GM10266 (cell line): Measurements from ENCODE around the gene VPREB1.
"Not testable (repeated sequence)": the region's sequence is repeated elsewhere in the genome, so short reads cannot be mapped to it uniquely, and the experiment has no call there.

ENCODE experiments used
- DNase-seq: peaks from one replicate; pipeline ENCODE4 v3.0.0; 2012; ENCODE audit errors: extremely low spot score
- CTCF ChIP-seq: IDR thresholded peaks from 2 replicates; pipeline ENCODE4 v1.5.1; 2012; ENCODE audit warnings: mild to moderate bottlenecking, low read depth; ENCODE audit not compliant: control insufficient read depth, insufficient read depth; ENCODE audit errors: missing control alignments

VPREB1 gene

DNA sequence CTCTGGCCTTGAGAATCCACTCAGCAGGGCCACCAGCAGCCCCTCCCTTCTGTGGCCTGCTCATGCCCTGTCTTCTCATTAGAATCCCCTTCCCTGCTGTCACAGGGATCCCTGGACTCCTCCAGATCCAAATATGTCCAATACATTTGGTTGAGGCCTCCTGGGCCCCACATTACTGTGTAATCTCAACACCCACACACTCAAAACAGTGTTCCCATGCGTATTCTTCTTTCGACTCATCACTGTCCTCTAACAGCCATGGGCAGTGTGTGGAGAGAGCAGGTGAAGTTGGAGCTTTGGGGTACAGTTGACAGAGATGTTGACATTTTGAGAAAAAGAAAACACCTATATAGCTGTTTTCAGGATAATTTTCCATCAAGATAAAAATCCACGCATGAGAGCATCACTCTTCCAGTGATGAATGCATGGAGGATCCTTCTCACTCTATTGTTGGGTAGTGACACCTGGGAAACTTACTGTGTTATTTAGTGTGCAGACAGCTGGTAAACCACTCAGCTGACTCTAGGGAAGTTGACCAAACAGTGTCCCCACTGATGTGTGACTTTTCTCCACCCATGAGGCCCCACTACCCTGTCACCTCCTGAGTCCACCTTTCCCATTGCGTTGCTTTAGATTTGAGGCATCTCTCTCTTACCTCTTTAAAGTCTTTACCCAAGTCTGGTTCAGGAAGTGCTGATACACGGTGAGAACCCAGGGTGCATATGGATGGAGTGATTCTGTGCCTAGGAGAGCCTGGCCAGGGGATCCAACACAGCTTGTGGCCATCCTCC, 28.7 kb upstream of the VPREB1 start:
- TF ChIP-seq CTCF = no peak
- DNase-seq = no peak

DNA sequence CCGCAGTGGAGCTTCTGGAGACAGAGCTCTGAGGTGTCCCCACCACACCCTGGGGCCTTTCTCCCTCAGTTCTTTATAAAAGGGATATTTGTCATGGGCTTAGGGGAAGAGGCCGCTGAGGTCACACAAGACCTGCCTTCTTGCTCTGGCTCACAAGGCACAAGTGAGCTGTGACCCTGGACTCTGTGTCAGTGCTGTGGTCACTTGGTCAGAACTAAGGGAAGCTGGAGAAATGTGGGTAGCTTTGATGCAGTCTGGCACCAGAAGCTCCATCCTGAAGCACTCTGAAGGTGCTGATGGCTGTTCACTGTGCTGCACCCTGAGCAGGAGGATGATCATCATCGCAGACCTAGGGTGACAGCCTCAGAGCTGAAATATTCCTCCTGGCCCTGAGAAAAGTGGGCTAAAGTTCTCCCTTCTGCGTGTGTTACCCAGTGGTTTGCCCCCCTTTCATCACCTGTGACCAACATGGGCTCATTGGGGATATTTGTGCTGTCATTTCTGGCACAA, 28.1 kb upstream of the VPREB1 start:
- no peak for TF ChIP-seq CTCF
- no peak for DNase-seq

GRCh38 chr22:22218302-22218701, 26.3 kb upstream of the VPREB1 start:
- no peak for DNase-seq
- TF ChIP-seq CTCF = no peak

DNA sequence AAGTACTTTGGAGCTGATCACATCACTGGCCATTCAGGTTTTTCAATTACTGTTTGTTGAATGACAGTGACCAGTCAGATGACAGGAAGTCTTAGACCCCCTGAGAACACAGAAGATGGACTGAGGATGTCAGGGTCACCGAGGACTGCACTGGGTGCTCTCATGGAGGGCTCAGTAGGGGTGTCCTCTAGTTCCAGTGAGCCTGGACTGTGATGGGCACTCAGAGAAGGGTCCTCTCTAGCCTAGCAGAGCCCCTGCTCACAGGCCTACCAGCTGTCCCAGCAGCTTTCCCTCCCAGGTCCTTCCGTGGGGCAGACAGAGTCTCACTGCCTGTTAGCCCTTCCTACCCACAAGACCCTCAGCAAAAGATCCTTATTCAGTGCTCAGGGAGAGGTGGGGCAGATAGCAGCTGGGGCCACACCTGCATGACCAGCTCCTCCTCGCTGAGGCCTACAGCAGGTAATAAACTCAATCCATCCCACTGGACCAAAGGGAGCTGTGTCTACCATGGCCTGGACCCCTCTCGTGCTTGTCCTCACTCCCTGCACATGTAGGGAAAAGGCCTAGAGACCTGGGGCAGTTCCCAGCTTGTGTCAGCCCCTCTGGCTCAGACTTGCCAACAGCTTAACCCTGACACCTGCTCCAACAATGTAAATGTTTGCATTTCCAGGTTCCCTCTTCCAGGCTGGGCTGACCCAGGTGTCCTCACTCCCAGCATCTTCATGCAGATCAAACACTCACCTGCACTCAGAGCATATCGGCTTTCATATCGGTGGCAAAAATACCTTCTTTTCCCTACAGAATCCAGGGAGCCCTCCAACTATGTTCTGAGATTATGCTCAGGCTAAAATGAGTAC, 25.2 kb upstream of the VPREB1 start:
- DNase-seq = no peak
- TF ChIP-seq CTCF = no peak

DNA sequence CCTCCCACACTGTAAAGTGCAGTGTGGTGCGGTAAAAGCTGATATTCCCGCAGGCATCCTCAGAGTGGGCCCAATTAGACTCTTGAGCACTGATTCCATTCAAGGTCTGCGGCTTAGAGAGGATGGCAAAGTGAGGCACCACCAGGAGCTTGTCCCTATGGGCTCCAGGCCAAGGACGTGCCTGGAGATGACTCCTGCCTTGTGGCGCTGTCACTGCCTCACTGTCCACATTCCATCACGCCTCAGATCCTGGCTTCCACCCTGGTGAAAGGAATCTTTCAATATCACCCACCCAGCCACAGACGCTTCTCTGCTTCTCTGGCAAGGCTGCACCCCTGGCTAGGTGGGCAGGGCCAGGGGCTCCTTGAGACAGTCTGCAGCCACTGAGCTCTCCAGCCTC, 23.5 kb upstream of the VPREB1 start:
- not testable (repeated sequence) for DNase-seq

- TF ChIP-seq CTCF = no peak
- DNase-seq = no peak
Measured at GRCh38 chr22:22226448-22227187, 18.0 kb upstream of the VPREB1 start.

DNA sequence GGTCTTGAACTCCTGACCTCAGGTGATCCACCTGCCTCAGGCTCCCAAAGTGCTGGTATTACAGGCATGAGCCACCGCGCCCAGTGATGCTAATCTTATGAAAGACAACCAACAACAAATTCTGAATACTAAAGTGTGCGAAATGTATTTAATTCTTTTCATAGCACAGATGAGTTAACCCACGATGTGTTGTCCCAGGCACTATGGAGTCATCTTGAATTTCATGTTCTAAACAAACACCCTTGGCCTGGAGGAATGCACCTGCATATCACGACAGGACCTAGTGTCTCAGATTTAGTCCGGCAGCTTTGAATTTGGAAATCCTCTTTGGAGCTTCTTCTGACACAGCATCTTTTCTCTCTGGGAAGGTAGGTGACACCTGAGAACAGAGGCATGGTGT, 16.2 kb upstream of the VPREB1 start:
- no peak for TF ChIP-seq CTCF

More for the DNA sequence above, 16.2 kb upstream of the VPREB1 start:
- no peak for DNase-seq
